ENCODE measurements around the gene IDH3B. TPM values are rescaled to one million over a fixed set of nuclear protein-coding genes. Genes with fewer than 3 reads are reported as not detected.
A peak's percentile ranks its signal among the peaks of the same experiment; 100 is the strongest.

Gene IDH3B
- total and polyA plus RNA-seq, 2 of the 13 experiments (the other 11 are each of a cell fraction or from before 2014, with no cell fraction given), result 215 to 254 TPM

DNA sequence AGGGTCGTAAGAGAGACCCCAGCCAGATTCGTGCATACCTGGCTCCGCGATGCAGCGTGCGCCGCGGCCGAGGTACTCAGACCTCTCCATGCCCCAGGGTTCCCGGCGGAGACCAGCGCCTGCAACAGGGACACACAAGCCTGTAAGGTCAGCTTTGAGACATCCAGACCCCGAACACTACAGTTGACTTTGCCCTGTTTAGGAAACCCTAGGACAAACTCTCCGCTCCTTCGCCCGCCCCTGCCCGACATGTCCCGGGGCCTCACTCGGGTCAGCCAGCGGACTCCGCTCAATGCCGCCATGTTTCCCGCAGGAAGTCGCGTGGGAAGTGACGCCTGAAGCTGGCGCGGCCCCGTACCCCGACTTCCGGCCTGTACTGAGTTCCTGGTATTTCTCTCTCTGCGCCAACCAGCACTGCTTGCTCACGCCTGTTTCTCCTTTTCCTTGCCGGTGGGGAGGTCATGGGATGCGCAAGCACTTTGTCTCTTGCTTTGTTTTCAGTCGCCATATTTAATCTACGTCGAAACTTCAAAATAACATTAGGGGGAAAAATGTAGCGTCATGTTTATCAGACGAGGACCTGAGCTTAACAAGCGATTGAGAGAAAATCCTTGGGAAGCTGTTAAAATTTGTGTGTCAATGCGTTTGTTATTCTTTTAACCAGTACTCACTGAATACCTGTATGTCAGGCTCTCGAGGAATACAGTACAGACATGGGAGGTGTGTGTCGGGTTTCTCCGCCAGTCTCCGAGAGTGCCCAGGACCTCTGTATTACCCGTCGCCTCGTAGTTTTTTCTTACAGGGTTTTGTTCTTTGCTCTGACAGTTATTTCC, at the start of gene IDH3B (continued):
- no peak for TF ChIP-seq NR2F1 (CRISPR knock-in tag; IDR thresholded peaks at IDR 0.05)
- TF ChIP-seq ZNF530 (CRISPR knock-in tag; IDR thresholded peaks at IDR 0.05; ENCODE audit: low read depth), result no peak
- TF ChIP-seq ZSCAN9 (CRISPR knock-in tag; IDR thresholded peaks at IDR 0.05; ENCODE audit: borderline replicate concordance), result peak; percentile 87
- no peak for TF ChIP-seq MBD4 (IDR thresholded peaks at IDR 0.05; ENCODE audit: borderline replicate concordance, low read length)
- TF ChIP-seq POLR2AphosphoS2 (IDR thresholded peaks at IDR 0.05; ENCODE audit: low read depth, low read length), result peak; percentile 81; the same call in 1 of the 2 replicates
- TF ChIP-seq TGIF2 (CRISPR knock-in tag; IDR thresholded peaks at IDR 0.05), result peak; percentile 96
- peak; percentile 98 for TF ChIP-seq ZNF350 (CRISPR knock-in tag; IDR thresholded peaks at IDR 0.05; ENCODE audit: borderline replicate concordance, low read depth)
- TF ChIP-seq NONO (IDR thresholded peaks at IDR 0.05), result no peak
- peak; percentile 96 for TF ChIP-seq NONO (CRISPR knock-in tag; conservative IDR thresholded peaks at IDR 0.05)
- TF ChIP-seq, protein P1, sequence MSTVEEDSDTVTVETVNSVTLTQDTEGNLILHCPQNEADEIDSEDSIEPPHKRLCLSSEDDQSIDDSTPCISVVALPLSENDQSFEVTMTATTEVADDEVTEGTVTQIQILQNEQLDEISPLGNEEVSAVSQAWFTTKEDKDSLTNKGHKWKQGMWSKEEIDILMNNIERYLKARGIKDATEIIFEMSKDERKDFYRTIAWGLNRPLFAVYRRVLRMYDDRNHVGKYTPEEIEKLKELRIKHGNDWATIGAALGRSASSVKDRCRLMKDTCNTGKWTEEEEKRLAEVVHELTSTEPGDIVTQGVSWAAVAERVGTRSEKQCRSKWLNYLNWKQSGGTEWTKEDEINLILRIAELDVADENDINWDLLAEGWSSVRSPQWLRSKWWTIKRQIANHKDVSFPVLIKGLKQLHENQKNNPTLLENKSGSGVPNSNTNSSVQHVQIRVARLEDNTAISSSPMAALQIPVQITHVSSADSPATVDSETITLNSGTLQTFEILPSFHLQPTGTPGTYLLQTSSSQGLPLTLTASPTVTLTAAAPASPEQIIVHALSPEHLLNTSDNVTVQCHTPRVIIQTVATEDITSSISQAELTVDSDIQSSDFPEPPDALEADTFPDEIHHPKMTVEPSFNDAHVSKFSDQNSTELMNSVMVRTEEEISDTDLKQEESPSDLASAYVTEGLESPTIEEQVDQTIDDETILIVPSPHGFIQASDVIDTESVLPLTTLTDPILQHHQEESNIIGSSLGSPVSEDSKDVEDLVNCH (CRISPR knock-in tag; IDR thresholded peaks at IDR 0.05), result no peak
- peak; percentile 92 for TF ChIP-seq HCFC1 (IDR thresholded peaks at IDR 0.05; ENCODE audit: low read depth, low read length)
- TF ChIP-seq ZNF776 (CRISPR knock-in tag; IDR thresholded peaks at IDR 0.05), result peak; percentile 83; the same call in 1 of the 2 replicates
- TF ChIP-seq ZFAT (CRISPR knock-in tag; conservative IDR thresholded peaks at IDR 0.05), result no peak
- TF ChIP-seq, protein P2, sequence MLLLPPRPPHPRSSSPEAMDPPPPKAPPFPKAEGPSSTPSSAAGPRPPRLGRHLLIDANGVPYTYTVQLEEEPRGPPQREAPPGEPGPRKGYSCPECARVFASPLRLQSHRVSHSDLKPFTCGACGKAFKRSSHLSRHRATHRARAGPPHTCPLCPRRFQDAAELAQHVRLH (CRISPR knock-in tag; IDR thresholded peaks at IDR 0.05; ENCODE audit: borderline replicate concordance, low read depth), result peak; percentile 98
- peak; percentile 88; the same call in 1 of the 2 replicates for TF ChIP-seq SMAD1 (CRISPR knock-in tag; IDR thresholded peaks at IDR 0.05; ENCODE audit: borderline replicate concordance, low read depth)
- TF ChIP-seq TCF12 (IDR thresholded peaks at IDR 0.05), result no peak
- TF ChIP-seq TCF12 (CRISPR knock-in tag; IDR thresholded peaks at IDR 0.05), result peak; percentile 75; the same call in 1 of the 2 replicates
- TF ChIP-seq ZNF136 (CRISPR knock-in tag; IDR thresholded peaks at IDR 0.05; ENCODE audit: low read depth), result peak; percentile 97; the same call in 1 of the 2 replicates
- peak; percentile 84 for TF ChIP-seq MTA1 (CRISPR knock-in tag; IDR thresholded peaks at IDR 0.05; ENCODE audit: borderline replicate concordance)
- TF ChIP-seq, protein P3, sequence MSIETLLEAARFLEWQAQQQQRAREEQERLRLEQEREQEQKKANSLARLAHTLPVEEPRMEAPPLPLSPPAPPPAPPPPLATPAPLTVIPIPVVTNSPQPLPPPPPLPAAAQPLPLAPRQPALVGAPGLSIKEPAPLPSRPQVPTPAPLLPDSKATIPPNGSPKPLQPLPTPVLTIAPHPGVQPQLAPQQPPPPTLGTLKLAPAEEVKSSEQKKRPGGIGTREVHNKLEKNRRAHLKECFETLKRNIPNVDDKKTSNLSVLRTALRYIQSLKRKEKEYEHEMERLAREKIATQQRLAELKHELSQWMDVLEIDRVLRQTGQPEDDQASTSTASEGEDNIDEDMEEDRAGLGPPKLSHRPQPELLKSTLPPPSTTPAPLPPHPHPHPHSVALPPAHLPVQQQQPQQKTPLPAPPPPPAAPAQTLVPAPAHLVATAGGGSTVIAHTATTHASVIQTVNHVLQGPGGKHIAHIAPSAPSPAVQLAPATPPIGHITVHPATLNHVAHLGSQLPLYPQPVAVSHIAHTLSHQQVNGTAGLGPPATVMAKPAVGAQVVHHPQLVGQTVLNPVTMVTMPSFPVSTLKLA (IDR thresholded peaks at IDR 0.05), result no peak; the same call in 1 of the 2 replicates
- TF ChIP-seq ZKSCAN5 (CRISPR knock-in tag; IDR thresholded peaks at IDR 0.05), result 0 out of 2 replicates have a peak, but pooled peaks have one; percentile 8
- peak; percentile 79; the same call in 1 of the 2 replicates for TF ChIP-seq ZNF451 (CRISPR knock-in tag; IDR thresholded peaks at IDR 0.05)
- peak; percentile 91 for TF ChIP-seq ZNF761 (CRISPR knock-in tag; conservative IDR thresholded peaks at IDR 0.05)
- no peak for TF ChIP-seq CEBPB (IDR thresholded peaks at IDR 0.05; ENCODE audit: borderline replicate concordance, low read depth, low read length)
- TF ChIP-seq PPARG (CRISPR knock-in tag; conservative IDR thresholded peaks at IDR 0.05), result peak; percentile 23; the same call in 1 of the 2 replicates
- TF ChIP-seq, protein P4, sequence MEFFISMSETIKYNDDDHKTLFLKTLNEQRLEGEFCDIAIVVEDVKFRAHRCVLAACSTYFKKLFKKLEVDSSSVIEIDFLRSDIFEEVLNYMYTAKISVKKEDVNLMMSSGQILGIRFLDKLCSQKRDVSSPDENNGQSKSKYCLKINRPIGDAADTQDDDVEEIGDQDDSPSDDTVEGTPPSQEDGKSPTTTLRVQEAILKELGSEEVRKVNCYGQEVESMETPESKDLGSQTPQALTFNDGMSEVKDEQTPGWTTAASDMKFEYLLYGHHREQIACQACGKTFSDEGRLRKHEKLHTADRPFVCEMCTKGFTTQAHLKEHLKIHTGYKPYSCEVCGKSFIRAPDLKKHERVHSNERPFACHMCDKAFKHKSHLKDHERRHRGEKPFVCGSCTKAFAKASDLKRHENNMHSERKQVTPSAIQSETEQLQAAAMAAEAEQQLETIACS (CRISPR knock-in tag; IDR thresholded peaks at IDR 0.05), result peak; percentile 61

All from HepG2 (cell line).